Tibial nerve (tissue), 4 donors: ENCODE results near the gene PDSS2. TPM values are rescaled to one million over a fixed set of nuclear protein-coding genes. Genes with fewer than 3 reads are reported as not detected.

Experiments used
- DNase-seq, 2 donors: peaks; one replicate each; pipeline ENCODE4 v3.0.0-alpha.2; 2019; ENCODE audit warnings: low spot score in 2 of 2
- H3K27ac ChIP-seq, 4 donors: fragments of 200-600 bp; sonication (generic) in 3 of 4; one replicate each; pipeline ENCODE4 v1.5.1; 2017 to 2019; ENCODE audit warnings: mild to moderate bottlenecking in 1 of 4
- H3K27me3 ChIP-seq, 2 donors: fragments of 200-600 bp; sonication (generic) in 1 of 2; one replicate each; pipeline versions ENCODE4 v1.5.1 to v1.6.0; 2017 to 2019
- H3K36me3 ChIP-seq, 3 donors: fragments of 200-600 bp; sonication (generic); one replicate each; pipeline ENCODE4 v1.5.1; 2018 to 2019
- H3K4me1 ChIP-seq, 4 donors: fragments of 200-600 bp; sonication (generic) in 3 of 4; one replicate each; pipeline ENCODE4 v1.5.1; 2017 to 2019
- H3K4me3 ChIP-seq, 4 donors: fragments of 200-600 bp; sonication (generic) in 3 of 4; one replicate each; pipeline ENCODE4 v1.5.1; 2017 to 2019; ENCODE audit warnings: mild to moderate bottlenecking in 1 of 4, moderate library complexity in 1 of 4
- H3K9me3 ChIP-seq, 4 donors: fragments of 200-600 bp; sonication (generic) in 3 of 4; one replicate each; pipeline ENCODE4 v1.5.1; 2017 to 2019
- EP300 ChIP-seq, 2 donors: sonication (generic); formaldehyde crosslinking; IDR thresholded peaks; one replicate each; pipeline ENCODE4 v1.6.1; 2017; ENCODE audit warnings: antibody characterized with exemption in 2 of 2, mild to moderate bottlenecking in 1 of 2
- POLR2A ChIP-seq, 2 donors: fragments of 450-650 bp; IDR thresholded peaks; one replicate each; pipeline ENCODE4 v1.6.1; 2017; ENCODE audit warnings: antibody characterized with exemption in 2 of 2, mild to moderate bottlenecking in 2 of 2, moderate library complexity in 2 of 2
- whole genome bisulfite sequencing, 2 donors: methylation state at CpG; one replicate each; pipeline ENCODE4 v1.1.5; 2018; 5-methylcytosine and 5-hydroxymethylcytosine counted together
- total RNA-seq, 4 donors: library from RNA; depleted of rRNA; stranded (reverse); fragments of >200 nt; gene quantifications; one replicate each; pipeline ENCODE4 v1.1.0, GENCODE V29; 2016
- TF ChIP-seq, protein P1 (sequence below), 5 experiments: fragments of 200-600 bp in 3 of 5; fragments of 450-650 bp in 2 of 5; sonication (generic) in 3 of 5; IDR thresholded peaks; one replicate each; pipeline ENCODE4 v1.5.1; 2016 to 2019; ENCODE audit warnings: antibody characterized with exemption in 5 of 5, mild to moderate bottlenecking in 3 of 5, moderate library complexity in 2 of 5

Gene PDSS2
- total RNA-seq, 4 donors from 2014 or later, result 8.2 to 9.4 (median 8.6) TPM

DNA sequence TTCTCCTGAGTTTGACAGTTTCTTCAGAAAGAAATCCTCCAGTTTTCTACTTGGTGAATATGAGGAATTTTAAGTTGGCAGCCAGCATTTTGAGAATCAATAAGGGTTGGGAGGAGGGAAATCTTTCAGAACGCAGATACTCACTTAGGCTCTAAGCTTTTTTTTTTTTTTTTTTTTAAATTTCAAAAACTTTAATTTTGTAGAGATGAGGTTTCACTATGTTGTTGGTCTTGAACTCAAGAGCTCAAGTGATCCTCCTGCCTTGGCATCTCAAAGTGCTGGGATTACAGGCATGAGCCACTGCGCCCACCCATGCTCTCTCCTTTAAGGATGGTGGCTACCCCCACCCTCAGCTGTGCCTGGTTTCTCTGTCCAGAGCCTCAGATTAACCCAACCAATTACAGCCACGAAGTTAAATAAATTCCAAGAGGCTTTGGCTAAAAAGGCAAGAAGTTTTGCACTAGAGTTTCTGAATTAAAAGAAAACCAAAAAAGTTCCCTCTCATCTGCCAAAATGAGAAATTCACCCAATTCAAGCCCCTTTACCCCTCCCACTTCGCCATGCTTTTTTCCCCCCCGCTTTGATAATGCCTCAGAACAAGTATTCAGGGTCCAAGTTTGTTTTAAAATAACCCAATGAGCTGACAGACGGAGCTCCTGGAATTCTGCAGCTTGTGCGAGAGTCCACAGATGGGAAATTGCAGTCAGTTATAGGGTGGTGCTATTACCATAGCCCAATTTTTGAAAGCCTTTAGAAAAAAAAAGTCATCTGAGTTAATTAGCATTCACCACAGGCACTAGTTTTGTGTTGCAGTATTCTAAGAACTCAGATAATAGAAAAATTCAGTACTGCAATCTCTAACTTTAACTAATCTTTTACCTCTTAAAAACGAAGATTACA is 249.7 kb downstream of the PDSS2 start:
- Histone ChIP-seq H3K9me3 (peaks cover 0 to under 1% (median 0%) of the 10 kb centered on the region in 4 donors), H3K4me1 (no peaks in the 10 kb centered on the region), H3K27ac (no peak overlapping the region), H3K27me3 (no peaks in the 10 kb centered on the region), H3K4me3 (no peak overlapping the region), H3K36me3 (peaks cover 0 to 14% (median 0%) of the 10 kb centered on the region in 3 donors)
- DNase-seq, result no peak
- 78 to 84% methylated on average over 8 of the region's 8 CpGs for WGBS, 2 donors
- no peak for TF ChIP-seq POLR2A (IDR thresholded peaks at IDR 0.05)
- TF ChIP-seq EP300 (IDR thresholded peaks at IDR 0.05), result no peak
- TF ChIP-seq, protein P1, sequence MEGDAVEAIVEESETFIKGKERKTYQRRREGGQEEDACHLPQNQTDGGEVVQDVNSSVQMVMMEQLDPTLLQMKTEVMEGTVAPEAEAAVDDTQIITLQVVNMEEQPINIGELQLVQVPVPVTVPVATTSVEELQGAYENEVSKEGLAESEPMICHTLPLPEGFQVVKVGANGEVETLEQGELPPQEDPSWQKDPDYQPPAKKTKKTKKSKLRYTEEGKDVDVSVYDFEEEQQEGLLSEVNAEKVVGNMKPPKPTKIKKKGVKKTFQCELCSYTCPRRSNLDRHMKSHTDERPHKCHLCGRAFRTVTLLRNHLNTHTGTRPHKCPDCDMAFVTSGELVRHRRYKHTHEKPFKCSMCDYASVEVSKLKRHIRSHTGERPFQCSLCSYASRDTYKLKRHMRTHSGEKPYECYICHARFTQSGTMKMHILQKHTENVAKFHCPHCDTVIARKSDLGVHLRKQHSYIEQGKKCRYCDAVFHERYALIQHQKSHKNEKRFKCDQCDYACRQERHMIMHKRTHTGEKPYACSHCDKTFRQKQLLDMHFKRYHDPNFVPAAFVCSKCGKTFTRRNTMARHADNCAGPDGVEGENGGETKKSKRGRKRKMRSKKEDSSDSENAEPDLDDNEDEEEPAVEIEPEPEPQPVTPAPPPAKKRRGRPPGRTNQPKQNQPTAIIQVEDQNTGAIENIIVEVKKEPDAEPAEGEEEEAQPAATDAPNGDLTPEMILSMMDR (IDR thresholded peaks at IDR 0.05), result no peak

DNA sequence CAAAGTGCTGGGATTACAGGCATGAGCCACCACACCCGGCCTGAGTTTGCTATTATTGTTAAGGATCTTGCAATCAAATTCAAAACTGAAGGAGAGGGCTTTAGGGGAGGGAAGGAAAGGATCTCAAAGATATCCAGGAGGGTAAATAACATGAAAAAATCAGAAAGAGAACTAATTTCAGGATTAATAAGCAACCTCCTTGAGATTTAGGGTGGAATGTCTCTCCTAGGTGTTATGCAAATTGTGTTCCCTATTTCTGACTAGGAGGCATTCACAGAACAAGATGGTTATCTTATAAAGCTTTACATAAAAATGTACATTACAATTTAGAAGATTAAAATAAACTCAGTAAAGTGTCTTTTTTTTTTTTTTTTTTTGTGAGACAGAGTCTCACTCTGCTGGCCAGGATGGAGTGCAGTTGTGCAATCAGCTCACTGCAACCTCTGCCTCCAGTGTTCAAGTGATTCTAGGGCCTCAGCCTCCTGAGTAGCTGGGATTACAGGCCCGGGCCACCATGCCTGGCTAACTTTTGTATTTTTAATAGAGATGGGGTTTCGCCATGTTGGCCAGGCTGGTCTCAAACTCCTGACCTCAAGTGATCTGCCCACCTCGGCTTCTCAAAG is 252.0 kb downstream of the PDSS2 start:
- no peak for TF ChIP-seq POLR2A (IDR thresholded peaks at IDR 0.05)
- no peak for TF ChIP-seq EP300 (IDR thresholded peaks at IDR 0.05)
- DNase-seq, result no peak
- 91 to 94% methylated on average over 4 of the region's 4 CpGs for WGBS, 2 donors
- peaks cover 0 to 7% (median 3%) of the 10 kb centered on the region in 4 donors for H3K9me3 ChIP-seq
- H3K4me3 ChIP-seq, result no peak overlapping the region
- H3K27me3 ChIP-seq, result no peaks in the 10 kb centered on the region
- H3K4me1 ChIP-seq, result no peaks in the 10 kb centered on the region
- H3K36me3 ChIP-seq, result peaks cover 0 to 21% (median 0%) of the 10 kb centered on the region in 3 donors
- no peak overlapping the region for H3K27ac ChIP-seq

DNA sequence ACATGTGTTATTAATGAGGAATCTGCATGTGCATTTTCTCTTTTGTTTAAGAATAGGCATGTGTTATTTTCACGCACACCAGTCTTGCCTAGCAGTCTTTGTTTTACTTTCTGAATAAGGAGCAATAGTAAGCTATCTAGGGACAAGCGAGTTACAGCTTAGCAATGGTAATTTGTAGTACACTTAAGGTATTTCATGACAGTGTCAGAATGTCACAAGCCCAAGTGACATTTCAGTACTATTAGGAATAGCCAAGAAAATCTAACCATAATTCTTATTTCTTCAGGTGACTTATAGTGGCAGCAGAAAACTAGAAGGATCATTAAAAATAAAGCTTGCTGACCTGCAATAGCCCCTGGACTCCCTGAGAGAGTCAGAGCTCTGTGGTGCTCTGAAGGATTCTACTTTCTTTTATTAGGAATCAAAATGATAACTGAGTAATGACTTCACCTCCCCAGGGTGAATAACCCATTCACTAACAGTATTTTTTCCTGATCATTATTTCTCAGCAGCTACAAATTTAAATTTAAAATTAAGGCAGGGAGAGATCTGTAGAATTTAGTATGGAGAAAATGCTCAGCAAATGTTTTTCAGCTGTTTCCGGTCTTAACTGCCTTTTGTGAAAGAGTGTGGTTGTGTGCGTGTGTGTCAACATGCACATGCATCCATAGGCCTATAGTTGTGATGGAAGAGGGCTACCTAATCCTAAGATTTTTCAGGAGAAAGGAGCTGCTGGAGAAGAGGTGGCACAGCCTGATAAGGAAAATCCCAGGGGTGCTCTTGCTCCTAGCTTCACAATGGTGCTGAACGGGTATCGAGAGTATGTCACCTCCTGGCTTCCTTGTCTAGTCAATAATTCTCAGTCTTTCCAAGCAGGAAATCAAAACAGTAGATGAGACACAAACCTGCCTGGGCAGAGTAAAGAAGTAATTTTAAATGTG is 254.0 kb downstream of the PDSS2 start:
- no peak overlapping the region for H3K27ac ChIP-seq
- H3K27me3 ChIP-seq, result no peaks in the 10 kb centered on the region
- peaks cover 0 to 21% (median 0%) of the 10 kb centered on the region in 3 donors for H3K36me3 ChIP-seq
- no peak for DNase-seq
- WGBS, 2 donors, result 94 to 95% methylated on average over 6 of the region's 6 CpGs
- no peaks in the 10 kb centered on the region for H3K4me1 ChIP-seq
- H3K4me3 ChIP-seq, result no peak overlapping the region
- TF ChIP-seq POLR2A (IDR thresholded peaks at IDR 0.05) (no peak), EP300 (IDR thresholded peaks at IDR 0.05) (no peak)
- TF ChIP-seq, protein P1 (IDR thresholded peaks at IDR 0.05), result no peak
- H3K9me3 ChIP-seq, result peaks cover 0 to 7% (median 3%) of the 10 kb centered on the region in 4 donors

DNA sequence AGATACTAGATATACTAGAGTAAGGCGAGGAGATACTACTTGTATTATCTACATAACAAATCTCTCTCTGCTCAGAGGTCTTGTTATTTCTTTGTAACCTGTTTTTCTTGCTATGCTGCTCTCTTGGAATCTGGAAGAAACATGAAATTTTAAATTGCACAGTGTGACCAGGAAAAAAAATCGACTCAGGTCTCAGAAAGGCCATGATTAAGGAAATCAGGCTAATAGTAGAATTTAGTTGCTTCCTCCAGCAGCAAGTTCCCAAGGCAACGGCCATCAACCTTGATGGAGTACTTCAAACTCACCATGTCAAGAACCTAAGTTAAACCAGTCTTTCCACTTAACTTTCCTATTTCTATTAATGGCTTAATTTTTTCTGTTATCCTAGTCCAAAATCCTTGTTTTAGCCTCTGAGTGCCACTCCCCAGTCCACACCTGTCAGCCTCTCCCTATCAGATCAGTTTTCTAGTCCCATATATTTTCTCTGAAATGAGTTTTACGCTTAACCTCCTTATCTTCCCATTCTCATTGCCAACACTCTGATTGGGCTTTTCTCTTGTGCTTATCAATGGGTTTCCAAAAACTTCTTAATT is 256.4 kb downstream of the PDSS2 start:
- no peak overlapping the region for H3K27ac ChIP-seq
- no peaks in the 10 kb centered on the region for H3K4me1 ChIP-seq
- no peak for DNase-seq
- peaks cover 0 to 7% (median 3%) of the 10 kb centered on the region in 4 donors for H3K9me3 ChIP-seq
- H3K4me3 ChIP-seq, result no peak overlapping the region
- WGBS, 2 donors, result 78 to 89% methylated on average over 4 of the region's 4 CpGs
- H3K27me3 ChIP-seq, result no peaks in the 10 kb centered on the region
- TF ChIP-seq, protein P1 (IDR thresholded peaks at IDR 0.05), result no peak
- no peak for TF ChIP-seq EP300 (IDR thresholded peaks at IDR 0.05)
- TF ChIP-seq POLR2A (IDR thresholded peaks at IDR 0.05), result no peak
- peaks cover 0 to 23% (median 0%) of the 10 kb centered on the region in 3 donors for H3K36me3 ChIP-seq
